GM19468 (cell line): Measurements from ENCODE around the gene NECTIN2.
"Not testable (repeated sequence)": the region's sequence is repeated elsewhere in the genome, so short reads cannot be mapped to it uniquely, and the experiment has no call there.

Source experiments
- ATAC-seq: cut with Tn5 transposase; IDR thresholded peaks from one replicate; pipeline ENCODE4 v1.9.1; 2021; ENCODE audit warnings: mild to moderate bottlenecking, moderate library complexity, moderate number of reproducible peaks; ENCODE audit not compliant: unreplicated experiment; ENCODE audit errors: extremely low read depth

The NECTIN2 gene

GRCh38 chr19:44848036-44848811, 2.1 kb downstream of the NECTIN2 start:
- ATAC-seq: no peak

- ATAC-seq: no peak
Measured at GRCh38 chr19:44848812-44849447, 2.8 kb downstream of the NECTIN2 start.

GRCh38 chr19:44850641-44851109, 4.6 kb downstream of the NECTIN2 start:
- ATAC-seq: no peak

- no peak for ATAC-seq
Measured at GRCh38 chr19:44851427-44851826, 5.3 kb downstream of the NECTIN2 start.

GRCh38 chr19:44855606-44856005, 9.5 kb downstream of the NECTIN2 start:
- no peak for ATAC-seq

- no peak for ATAC-seq
Measured at GRCh38 chr19:44856421-44857083, 10.5 kb downstream of the NECTIN2 start.

GRCh38 chr19:44857837-44858236, 11.7 kb downstream of the NECTIN2 start:
- no peak for ATAC-seq

GRCh38 chr19:44861576-44861975, 15.5 kb downstream of the NECTIN2 start:
- not testable (repeated sequence) for ATAC-seq

- no peak for ATAC-seq
Measured at GRCh38 chr19:44863990-44864389, 17.9 kb downstream of the NECTIN2 start.

- no peak for ATAC-seq
Measured at GRCh38 chr19:44865196-44865767, 19.2 kb downstream of the NECTIN2 start.

- no peak for ATAC-seq
Measured at GRCh38 chr19:44866664-44867063, 20.6 kb downstream of the NECTIN2 start.

GRCh38 chr19:44867578-44867977, 21.5 kb downstream of the NECTIN2 start:
- no peak for ATAC-seq

- no peak for ATAC-seq
Measured at GRCh38 chr19:44869733-44870470, 23.8 kb downstream of the NECTIN2 start.

- no peak for ATAC-seq
Measured at GRCh38 chr19:44871809-44872208, 25.7 kb downstream of the NECTIN2 start.

- no peak for ATAC-seq
Measured at GRCh38 chr19:44872661-44873060, 26.6 kb downstream of the NECTIN2 start.

GRCh38 chr19:44874317-44874716, 28.2 kb downstream of the NECTIN2 start:
- no peak for ATAC-seq

GRCh38 chr19:44875666-44876451, 29.8 kb downstream of the NECTIN2 start:
- no peak for ATAC-seq

- ATAC-seq: no peak
Measured at GRCh38 chr19:44876930-44877535, 30.9 kb downstream of the NECTIN2 start.
